ENCODE results near the gene PRSS21. TPM values are rescaled to one million over a fixed set of nuclear protein-coding genes. Genes with fewer than 3 reads are reported as not detected.

PRSS21 gene
- polyA plus RNA-seq, 1 experiment, result 0.13 TPM

DNA sequence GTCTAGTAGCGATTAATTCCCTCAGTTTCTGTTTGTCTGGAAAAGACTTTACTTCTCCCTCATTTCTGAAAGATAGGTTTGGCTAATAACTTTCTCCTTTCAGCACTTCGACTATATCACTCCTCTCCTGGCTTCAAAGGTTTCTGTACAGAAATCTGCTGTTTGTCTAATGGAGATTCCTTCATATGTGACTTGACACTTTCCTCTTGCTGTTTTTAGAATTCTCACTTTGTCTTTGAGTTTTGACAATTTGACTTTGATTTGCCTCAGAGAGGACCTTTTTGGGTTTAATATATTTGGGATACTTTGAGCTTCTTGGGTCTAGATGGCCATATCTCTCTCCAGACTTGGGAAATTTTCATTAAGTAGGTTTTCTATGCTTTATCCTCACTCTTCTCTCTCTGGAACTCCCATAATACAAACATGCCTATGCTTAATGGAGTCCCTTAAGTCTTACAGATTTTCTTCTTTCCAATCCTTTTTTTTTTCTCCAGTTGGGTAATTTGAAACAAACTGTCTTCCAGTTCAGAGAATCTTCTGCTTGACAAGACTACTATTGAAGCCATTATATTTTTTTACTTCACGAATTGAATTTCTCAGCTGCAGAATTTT lies 7.8 kb upstream of the PRSS21 start:
- ChIA-PET CTCF (no interaction called here), POLR2A (no interaction called here)
- peaks cover 16% of the 10 kb centered on the region for H3K27me3 ChIP-seq (ENCODE audit: control insufficient read depth, insufficient read depth, low read length)

GRCh38 chr16:2810651-2811050 lies 6.4 kb upstream of the PRSS21 start:
- no peaks in the 10 kb centered on the region for H3K36me3 ChIP-seq (ENCODE audit: control insufficient read depth, insufficient read depth, low read length)
- H3K27me3 ChIP-seq (ENCODE audit: control insufficient read depth, insufficient read depth, low read length), result peaks cover 22% of the 10 kb centered on the region
- ChIA-PET CTCF (no interaction called here), POLR2A (no interaction called here)
- DNase-seq (ENCODE audit: low read depth), result no peak
- TF ChIP-seq CTCF (IDR thresholded peaks at IDR 0.05; ENCODE audit: insufficient read depth, low read depth, low read length), result no peak
- H3K4me3 ChIP-seq (ENCODE audit: low read depth, low read length), result no peak overlapping the region

More for the DNA sequence above, 7.8 kb upstream of the PRSS21 start:
- no peak for TF ChIP-seq CTCF (IDR thresholded peaks at IDR 0.05; ENCODE audit: insufficient read depth, low read depth, low read length)
- Histone ChIP-seq H3K36me3 (ENCODE audit: control insufficient read depth, insufficient read depth, low read length) (no peaks in the 10 kb centered on the region), H3K4me3 (ENCODE audit: low read depth, low read length) (no peak overlapping the region)
- no peak for DNase-seq (ENCODE audit: low read depth)

- ChIA-PET POLR2A (no interaction called here), CTCF (interaction anchor here (0.8 kb wide), 1 partner anchor 27 kb away, joined by 3 read pairs; no protein-coding TSS in a partner anchor)
- DNase-seq (ENCODE audit: low read depth), result no peak
- Histone ChIP-seq H3K27me3 (ENCODE audit: control insufficient read depth, insufficient read depth, low read length) (peaks cover 22% of the 10 kb centered on the region), H3K36me3 (ENCODE audit: control insufficient read depth, insufficient read depth, low read length) (no peaks in the 10 kb centered on the region), H3K4me3 (ENCODE audit: low read depth, low read length) (no peak overlapping the region)
- TF ChIP-seq CTCF (IDR thresholded peaks at IDR 0.05; ENCODE audit: insufficient read depth, low read depth, low read length), result no peak
Observed at GRCh38 chr16:2811703-2812471, 5.2 kb upstream of the PRSS21 start.

GRCh38 chr16:2813771-2814221 lies 3.2 kb upstream of the PRSS21 start:
- no peak for TF ChIP-seq CTCF (IDR thresholded peaks at IDR 0.05; ENCODE audit: insufficient read depth, low read depth, low read length)
- CTCF ChIA-PET, result interaction anchor here (1.0 to 1.3 kb wide), 2 partner anchors 10 to 30 kb away, joined by 3 read pairs; no protein-coding TSS in a partner anchor
- DNase-seq (ENCODE audit: low read depth), result no peak
- H3K27me3 ChIP-seq (ENCODE audit: control insufficient read depth, insufficient read depth, low read length), result peaks cover 20% of the 10 kb centered on the region
- POLR2A ChIA-PET, result no interaction called here
- no peak overlapping the region for H3K4me3 ChIP-seq (ENCODE audit: low read depth, low read length)
- H3K36me3 ChIP-seq (ENCODE audit: control insufficient read depth, insufficient read depth, low read length), result no peaks in the 10 kb centered on the region

GRCh38 chr16:2814551-2815298 lies 2.3 kb upstream of the PRSS21 start:
- TF ChIP-seq CTCF (IDR thresholded peaks at IDR 0.05; ENCODE audit: insufficient read depth, low read depth, low read length), result no peak
- ChIA-PET CTCF (interaction anchor here (1.3 to 1.5 kb wide), 2 partner anchors 9 to 10 kb away, joined by 3 read pairs; no protein-coding TSS in a partner anchor), POLR2A (no interaction called here)
- no peak for DNase-seq (ENCODE audit: low read depth)
- Histone ChIP-seq H3K36me3 (ENCODE audit: control insufficient read depth, insufficient read depth, low read length) (no peaks in the 10 kb centered on the region), H3K27me3 (ENCODE audit: control insufficient read depth, insufficient read depth, low read length) (peaks cover 20% of the 10 kb centered on the region), H3K4me3 (ENCODE audit: low read depth, low read length) (no peak overlapping the region)

Data from BJ (cell line).